ENCODE results near the gene GDI1. TPM values are rescaled to one million over a fixed set of nuclear protein-coding genes. Genes with fewer than 3 reads are reported as not detected.

The GDI1 gene
- total and polyA plus RNA-seq, 2 of the 8 experiments (the other 6 are each of a cell fraction or from before 2014, with no cell fraction given), result 83.1 to 136 TPM

- TF ChIP-seq TAF1 (IDR thresholded peaks at IDR 0.05; ENCODE audit: low read depth, low read length), result no peak
- no peak for TF ChIP-seq SIRT6 (IDR thresholded peaks at IDR 0.05; ENCODE audit: low read length)
- no peak for TF ChIP-seq GABPA (IDR thresholded peaks at IDR 0.05; ENCODE audit: borderline replicate concordance, insufficient read depth, low read length)
- TF ChIP-seq JUN (IDR thresholded peaks at IDR 0.05; ENCODE audit: low read depth, low read length), result no peak
- Histone ChIP-seq H3K36me3 (ENCODE audit: control insufficient read depth in 2 of 4, insufficient read depth in 4 of 4, low read length in 3 of 4) (peaks cover 0 to 17% (median 5%) of the 10 kb centered on the region in 4 experiments; a peak in 5 of 8 replicates), H3K4me3 (ENCODE audit: extremely low read depth in 1 of 4, insufficient read depth in 2 of 4, low read depth in 3 of 4, low read length in 4 of 4) (no peak overlapping the region), H3K4me2 (ENCODE audit: insufficient read depth in 1 of 2, low read depth in 2 of 2, low read length in 2 of 2) (no peak overlapping the region), H2BK120ac (replicated peaks; ENCODE audit: low read depth, low read length) (no peak overlapping the region), H4K8ac (ENCODE audit: extremely low read depth, insufficient read depth, low read length) (no peak overlapping the region), H3K4ac (replicated peaks; ENCODE audit: insufficient read length, low read depth, low read length) (no peak overlapping the region), H3K14ac (ENCODE audit: insufficient read length) (no peak overlapping the region), H4K91ac (replicated peaks; ENCODE audit: insufficient read length, low read length) (no peak overlapping the region), H3K9ac (replicated peaks in 1 of 4; ENCODE audit: extremely low read depth in 1 of 4, low read depth in 3 of 4, low read length in 3 of 4) (no peak overlapping the region), H2AK5ac (ENCODE audit: low read depth, low read length) (no peak overlapping the region), H3K4me1 (replicated peaks in 1 of 4; ENCODE audit: control insufficient read depth in 3 of 4, insufficient read depth in 4 of 4, low read length in 3 of 4) (peaks cover 0 to 3% (median 0%) of the 10 kb centered on the region in 4 experiments; a peak in 1 of 7 replicates), H2BK15ac (ENCODE audit: low read length) (no peak overlapping the region), H3K9me3 (ENCODE audit: insufficient read depth in 2 of 2, low read depth in 1 of 2, low read length in 1 of 2) (no peaks in the 10 kb centered on the region), H3K27ac (ENCODE audit: low read depth, low read length) (no peak overlapping the region), H3K79me2 (ENCODE audit: control insufficient read depth in 1 of 2, insufficient read depth in 2 of 2, low read length in 2 of 2) (no peaks in the 10 kb centered on the region; a peak in 1 of 4 replicates), H3K23ac (ENCODE audit: insufficient read length) (no peak overlapping the region), H3K27me3 (replicated peaks in 1 of 4; ENCODE audit: control insufficient read depth in 3 of 4, extremely low read depth in 1 of 4, insufficient read depth in 3 of 4, low read length in 3 of 4) (no peaks in the 10 kb centered on the region), H3K79me1 (ENCODE audit: low read depth, low read length) (no peaks in the 10 kb centered on the region; the same call in 1 of the 2 replicates), H2BK20ac (ENCODE audit: low read length) (no peak overlapping the region), H2AFZ (ENCODE audit: low read length) (no peak overlapping the region), H3K23me2 (ENCODE audit: low read depth, low read length) (no peaks in the 10 kb centered on the region; the same call in 1 of the 2 replicates), H2BK5ac (ENCODE audit: low read depth, low read length) (no peak overlapping the region), H3K18ac (ENCODE audit: extremely low read depth, low read length) (no peak overlapping the region), H4K20me1 (replicated peaks in 1 of 2; ENCODE audit: control insufficient read depth in 1 of 2, insufficient read depth in 2 of 2, low read length in 2 of 2) (peaks cover 0 to 2% of the 10 kb centered on the region in 2 experiments), H4K5ac (ENCODE audit: insufficient read length, low read depth, low read length) (no peak overlapping the region), H2BK12ac (ENCODE audit: low read depth, low read length) (no peak overlapping the region), H3K56ac (replicated peaks; ENCODE audit: insufficient read length, low read depth, low read length) (no peak overlapping the region)
- DNase-seq (ENCODE audit: low read depth in 1 of 2, low spot score in 2 of 2) (no peak), FAIRE-seq (no peak)
- WGBS, 2 experiments (ENCODE audit: extremely low coverage in 1 of 2, insufficient coverage in 1 of 2, insufficient read length in 1 of 2, insufficient replicate concordance in 2 of 2, low coverage in 1 of 2, low lambda C conversion rate in 2 of 2, missing lambda C conversion rate in 1 of 2), result 90% methylated on average over 2 of the region's 18 CpGs; no CpG with 5 or more reads in 1 of the 2 experiments
- ChIA-PET POLR2A (ENCODE audit: partially characterized antibody) (interaction anchor here (0.6 to 1.4 kb wide), 5 partner anchors 8 to 50 kb away, joined by 3 to 4 read pairs (median 3); partner anchors contain the start of gene PLXNA3), CTCF (ENCODE audit: partially characterized antibody) (interaction anchor here (1.0 to 1.4 kb wide), 3 partner anchors 28 to 78 kb away, joined by 3 read pairs; no protein-coding TSS in a partner anchor)
Observed at GRCh38 chrX:154449618-154450017, 12.7 kb downstream of the GDI1 start.

All from H1 (cell line).